Measurements from ENCODE around the gene MDFI. TPM values are rescaled to one million over a fixed set of nuclear protein-coding genes. Genes with fewer than 3 reads are reported as not detected.

MDFI gene
- total and polyA plus RNA-seq, 11 donors = 0.35 to 9.3 (median 2.2) TPM

DNA sequence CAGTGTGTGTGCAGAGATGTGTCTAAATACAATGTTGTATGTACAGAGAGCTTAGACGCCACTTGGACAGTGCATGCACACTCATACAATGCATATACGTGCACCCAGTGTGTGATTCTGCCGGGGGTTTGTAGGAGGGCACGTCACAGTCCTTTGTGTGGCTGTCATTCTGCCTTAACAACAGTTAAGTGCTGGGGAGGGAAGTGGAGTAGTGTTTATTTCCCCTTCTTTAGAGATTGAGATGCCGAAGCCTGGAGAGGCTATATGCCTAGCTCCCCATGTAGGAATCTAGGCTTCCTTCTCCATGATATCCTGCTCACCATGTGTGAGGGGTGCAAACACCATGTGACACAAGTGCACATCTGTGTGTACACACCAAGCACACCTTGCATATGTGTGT is 38.2 kb downstream of the MDFI start:
- no peak overlapping the region for H3K27ac ChIP-seq
- TF ChIP-seq POLR2A (IDR thresholded peaks at IDR 0.05) = no peak
- TF ChIP-seq, protein P1, sequence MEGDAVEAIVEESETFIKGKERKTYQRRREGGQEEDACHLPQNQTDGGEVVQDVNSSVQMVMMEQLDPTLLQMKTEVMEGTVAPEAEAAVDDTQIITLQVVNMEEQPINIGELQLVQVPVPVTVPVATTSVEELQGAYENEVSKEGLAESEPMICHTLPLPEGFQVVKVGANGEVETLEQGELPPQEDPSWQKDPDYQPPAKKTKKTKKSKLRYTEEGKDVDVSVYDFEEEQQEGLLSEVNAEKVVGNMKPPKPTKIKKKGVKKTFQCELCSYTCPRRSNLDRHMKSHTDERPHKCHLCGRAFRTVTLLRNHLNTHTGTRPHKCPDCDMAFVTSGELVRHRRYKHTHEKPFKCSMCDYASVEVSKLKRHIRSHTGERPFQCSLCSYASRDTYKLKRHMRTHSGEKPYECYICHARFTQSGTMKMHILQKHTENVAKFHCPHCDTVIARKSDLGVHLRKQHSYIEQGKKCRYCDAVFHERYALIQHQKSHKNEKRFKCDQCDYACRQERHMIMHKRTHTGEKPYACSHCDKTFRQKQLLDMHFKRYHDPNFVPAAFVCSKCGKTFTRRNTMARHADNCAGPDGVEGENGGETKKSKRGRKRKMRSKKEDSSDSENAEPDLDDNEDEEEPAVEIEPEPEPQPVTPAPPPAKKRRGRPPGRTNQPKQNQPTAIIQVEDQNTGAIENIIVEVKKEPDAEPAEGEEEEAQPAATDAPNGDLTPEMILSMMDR (IDR thresholded peaks at IDR 0.05) = no peak
- no peaks in the 10 kb centered on the region for H3K27me3 ChIP-seq
- H3K9me3 ChIP-seq = no peaks in the 10 kb centered on the region
- WGBS, 4 donors = 87 to 94% (median 89%) methylated on average over 5 of the region's 5 CpGs
- intact Hi-C loops (cut with DNase I) = loop anchor here in 1 of 10 donors (5.0 kb wide), 1 partner anchor 214 kb away; no protein-coding TSS in a partner anchor
- DNase-seq (no peak), ATAC-seq (no peak)
- no peaks in the 10 kb centered on the region for H3K36me3 ChIP-seq
- H3K4me1 ChIP-seq = no peaks in the 10 kb centered on the region
- H3K4me3 ChIP-seq = no peak overlapping the region

DNA sequence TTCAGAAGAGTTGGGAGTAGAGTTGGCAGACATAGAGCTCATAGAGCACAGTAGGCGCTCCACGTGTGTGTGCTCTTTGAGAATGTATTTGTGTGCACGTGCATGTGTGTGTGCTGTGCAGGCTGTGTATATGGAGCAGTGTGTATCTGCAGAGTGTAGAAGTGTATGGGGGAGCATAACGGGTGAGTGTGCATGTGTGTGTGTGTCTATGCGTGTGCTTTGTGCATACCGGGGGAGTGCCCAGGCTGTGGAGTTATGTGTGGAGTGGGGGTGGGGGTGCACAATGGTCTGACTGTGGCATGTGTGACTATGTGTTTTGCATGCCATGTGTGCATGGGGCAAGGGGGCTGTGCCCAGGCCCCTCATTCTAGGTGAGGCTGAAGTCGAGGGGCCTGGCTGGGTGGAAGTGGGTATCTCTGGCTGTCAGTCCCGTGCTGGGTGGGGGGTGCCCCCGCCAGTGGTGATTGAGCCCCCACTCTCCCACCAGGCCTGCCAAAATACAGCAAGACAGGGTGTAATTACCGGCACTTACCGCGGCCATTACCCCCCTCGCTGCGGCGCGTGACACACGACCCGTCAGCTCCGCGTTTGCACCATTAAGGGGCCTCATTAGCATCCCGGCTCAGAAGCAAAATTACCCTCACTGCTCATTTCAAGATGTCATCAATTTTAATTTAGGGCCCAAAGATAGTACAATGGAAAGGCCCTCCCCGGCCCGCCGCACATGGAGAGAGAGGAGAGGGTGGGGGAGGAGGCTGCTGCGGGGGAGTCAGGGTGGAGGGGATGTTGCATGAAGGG is 39.1 kb downstream of the MDFI start:
- ATAC-seq (no peak), DNase-seq (no peak)
- Histone ChIP-seq H3K4me3 (no peak overlapping the region), H3K4me1 (peaks cover 0 to 6% (median 3%) of the 10 kb centered on the region in 12 donors), H3K27me3 (no peaks in the 10 kb centered on the region), H3K9me3 (no peaks in the 10 kb centered on the region), H3K27ac (no peak overlapping the region), H3K36me3 (no peaks in the 10 kb centered on the region)
- intact Hi-C loops (cut with DNase I) = loop anchor here in 1 of 10 donors (5.0 kb wide), 1 partner anchor 215 kb away; no protein-coding TSS in a partner anchor
- 78 to 92% (median 84%) methylated on average over 25 of the region's 25 CpGs for WGBS, 4 donors
- TF ChIP-seq, protein P1 (IDR thresholded peaks at IDR 0.05) = no peak
- TF ChIP-seq POLR2A (IDR thresholded peaks at IDR 0.05) = no peak

DNA sequence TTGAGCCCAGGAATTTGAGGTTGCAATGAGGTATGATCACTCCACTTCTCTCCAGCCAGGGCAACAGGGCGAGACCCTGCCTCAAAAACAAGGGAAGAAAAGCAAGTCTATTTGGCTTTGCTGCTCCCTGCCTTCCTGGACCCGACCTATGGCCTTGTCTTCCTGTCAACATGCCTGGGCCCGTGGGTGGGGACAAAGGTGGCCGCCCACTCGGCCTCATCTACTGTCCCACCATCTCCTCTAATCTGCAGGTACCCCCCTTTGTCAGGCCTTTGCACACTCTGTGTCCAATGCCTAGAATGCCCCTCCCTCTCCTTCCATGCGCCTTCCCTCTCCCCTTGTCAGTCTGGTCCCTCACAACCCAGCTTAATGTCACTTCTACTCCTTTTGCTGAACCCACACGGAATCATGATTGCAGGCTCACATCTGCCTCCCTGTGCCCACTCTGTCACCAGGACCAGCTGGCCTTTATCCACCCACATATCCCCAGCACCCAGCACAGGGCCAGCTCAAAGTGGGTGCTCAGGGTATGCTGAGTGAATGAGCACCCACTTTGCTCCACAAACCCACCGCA is 40.3 kb downstream of the MDFI start:
- Histone ChIP-seq H3K27ac (no peak overlapping the region), H3K27me3 (no peaks in the 10 kb centered on the region), H3K36me3 (no peaks in the 10 kb centered on the region), H3K4me1 (peaks cover 0 to 18% (median 15%) of the 10 kb centered on the region in 12 donors), H3K4me3 (no peak overlapping the region), H3K9me3 (no peaks in the 10 kb centered on the region)
- intact Hi-C loops (cut with DNase I) = loop anchor here in 1 of 10 donors (5.0 kb wide), 1 partner anchor 216 kb away; no protein-coding TSS in a partner anchor
- ATAC-seq = no peak
- TF ChIP-seq, protein P1 (IDR thresholded peaks at IDR 0.05) = no peak
- TF ChIP-seq POLR2A (IDR thresholded peaks at IDR 0.05) = no peak
- no peak for DNase-seq
- WGBS, 4 donors = 71 to 84% (median 75%) methylated on average over 8 of the region's 8 CpGs

DNA sequence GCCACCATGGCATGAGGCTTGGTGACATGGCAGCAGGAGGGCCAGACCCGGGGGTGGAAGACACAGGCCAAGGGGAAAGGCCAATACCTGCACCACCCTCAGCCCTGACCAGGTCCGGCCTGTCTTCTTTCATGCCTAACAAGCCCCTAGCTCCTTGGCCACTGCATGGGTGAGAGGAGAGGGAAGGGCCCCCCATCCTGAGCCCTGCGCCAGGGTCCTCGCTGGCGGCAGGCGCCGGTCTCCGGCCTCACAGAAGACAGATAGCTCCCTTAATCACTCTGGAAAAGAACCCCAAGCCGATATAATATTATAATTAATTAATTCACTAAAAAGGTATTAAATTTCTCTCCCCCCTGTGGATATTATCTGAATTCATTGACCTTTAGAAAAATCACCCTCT is 41.4 kb downstream of the MDFI start:
- DNase-seq (no peak), ATAC-seq (no peak)
- TF ChIP-seq, protein P1 (IDR thresholded peaks at IDR 0.05) = no peak
- no peak for TF ChIP-seq POLR2A (IDR thresholded peaks at IDR 0.05)
- no peaks in the 10 kb centered on the region for H3K9me3 ChIP-seq
- WGBS, 4 donors = 96 to 98% (median 96%) methylated on average over 9 of the region's 9 CpGs
- H3K36me3 ChIP-seq = peaks cover 0 to 8% (median 6%) of the 10 kb centered on the region in 9 donors
- H3K27ac ChIP-seq = no peak overlapping the region
- no peaks in the 10 kb centered on the region for H3K27me3 ChIP-seq
- intact Hi-C loops (cut with DNase I) = loop anchor here in 8 of 10 donors (2.0 to 10.0 kb wide), 4 partner anchors 215 to 311 kb away; no protein-coding TSS in a partner anchor
- no peak overlapping the region for H3K4me3 ChIP-seq
- peaks cover 0 to 23% (median 19%) of the 10 kb centered on the region in 12 donors for H3K4me1 ChIP-seq
